GM10248 (cell line): ENCODE measurements around the gene RNF138.

Experiments used
- CTCF ChIA-PET: fragments of 300-600 bp; sonication (Branson Sonifier 250); formaldehyde crosslinking; extraction: SDS; loops from one replicate; lab custom pipeline; 2021; ENCODE audit warnings: antibody characterized with exemption; lab: Yijun Ruan, JAX
- POLR2A ChIA-PET: fragments of 350-650 bp; sonication (Branson Sonifier 250); formaldehyde crosslinking; extraction: SDS; loops from one replicate; lab custom pipeline; 2020; ENCODE audit warnings: antibody characterized with exemption; lab: Yijun Ruan, JAX
- DNase-seq: peaks from one replicate; pipeline ENCODE4 v3.0.0; 2012; ENCODE audit errors: extremely low spot score
- CTCF ChIP-seq: IDR thresholded peaks from 2 replicates; pipeline ENCODE4 v1.5.1; 2012; ENCODE audit warnings: mild to moderate bottlenecking, low read depth; ENCODE audit errors: extremely low read depth, missing control alignments, control extremely low read depth

Gene RNF138

DNA sequence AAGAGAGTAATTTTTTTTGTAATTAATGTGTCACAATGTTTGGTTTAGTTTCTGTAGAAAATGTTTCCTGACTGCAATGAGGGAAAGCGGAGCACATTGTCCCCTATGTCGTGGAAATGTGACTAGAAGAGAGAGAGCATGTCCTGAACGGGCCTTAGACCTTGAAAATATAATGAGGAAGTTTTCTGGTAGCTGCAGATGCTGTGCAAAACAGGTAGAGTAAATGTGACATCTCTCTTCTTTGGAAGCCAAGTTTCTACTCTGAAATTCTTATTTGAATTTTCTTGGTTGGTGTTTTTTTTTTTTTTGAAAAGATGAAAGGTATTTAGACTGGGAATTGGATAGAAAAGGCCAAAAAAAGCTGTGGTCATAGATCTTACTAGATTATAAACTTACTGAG, 20.0 kb downstream of the RNF138 start:
- ChIA-PET CTCF (interaction anchor here (1.1 to 1.2 kb wide), 2 partner anchors 89 to 135 kb away, joined by 3 read pairs; no protein-coding TSS in a partner anchor), POLR2A (interaction anchor here (0.7 kb wide), 1 partner anchor 240 kb away, joined by 3 read pairs; no protein-coding TSS in a partner anchor)
- no peak for TF ChIP-seq CTCF
- DNase-seq = no peak

DNA sequence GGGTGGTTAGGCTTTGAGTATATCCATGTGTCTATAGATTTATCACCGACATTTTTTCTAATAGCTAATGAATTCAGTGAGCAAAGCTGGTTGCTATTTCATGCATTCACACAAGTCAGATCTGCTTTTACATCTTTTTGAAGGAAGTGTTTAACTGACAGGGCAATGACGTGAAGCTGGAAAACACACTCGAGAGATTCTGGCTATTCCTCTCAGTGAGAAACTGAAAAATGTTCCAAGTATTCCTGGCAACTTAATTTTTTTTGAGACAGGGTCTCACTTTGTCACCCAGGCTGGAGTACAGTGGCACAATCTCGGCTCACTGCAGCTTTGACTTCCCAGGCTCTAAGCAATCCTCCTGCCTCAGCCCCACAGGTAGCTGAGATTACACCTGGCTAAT, 21.2 kb downstream of the RNF138 start:
- no peak for DNase-seq
- ChIA-PET CTCF (interaction anchor here (1.1 to 1.6 kb wide), 2 partner anchors 10 to 91 kb away, joined by 3 read pairs; no protein-coding TSS in a partner anchor), POLR2A (no interaction called here)
- no peak for TF ChIP-seq CTCF

GRCh38 chr18:32114293-32114942, 22.7 kb downstream of the RNF138 start:
- CTCF ChIA-PET = interaction anchor here (1.6 kb wide), 1 partner anchor 11 kb away, joined by 3 read pairs; no protein-coding TSS in a partner anchor
- no peak for TF ChIP-seq CTCF
- no peak for DNase-seq
- POLR2A ChIA-PET = no interaction called here

GRCh38 chr18:32122039-32122438, 30.4 kb downstream of the RNF138 start:
- ChIA-PET CTCF (no interaction called here), POLR2A (no interaction called here)
- DNase-seq = no peak
- no peak for TF ChIP-seq CTCF

GRCh38 chr18:32126538-32126937, 34.9 kb downstream of the RNF138 start:
- CTCF ChIA-PET = no interaction called here
- no peak for DNase-seq
- POLR2A ChIA-PET = no interaction called here
- TF ChIP-seq CTCF = no peak

GRCh38 chr18:32135625-32136024, 44.0 kb downstream of the RNF138 start:
- CTCF ChIA-PET = no interaction called here
- no peak for TF ChIP-seq CTCF

More at GRCh38 chr18:32135625-32136024, 44.0 kb downstream of the RNF138 start:
- POLR2A ChIA-PET = no interaction called here
- DNase-seq = no peak
